ENCODE data around the gene RYR1.
"Not testable (repeated sequence)": the region's sequence is repeated elsewhere in the genome, so short reads cannot be mapped to it uniquely, and the experiment has no call there.

RYR1 gene

GRCh38 chr19:38511074-38511708 is 77.7 kb downstream of the RYR1 start:
- Histone ChIP-seq H3K27me3 (replicated peaks; ENCODE audit: insufficient read depth, low read length) (peaks cover 58% of the 10 kb centered on the region), H3K27ac (ENCODE audit: low read length) (no peak overlapping the region), H3F3A (ENCODE audit: insufficient read depth, low read length) (no peaks in the 10 kb centered on the region), H3K36me3 (replicated peaks; ENCODE audit: insufficient read depth, low read length) (no peaks in the 10 kb centered on the region), H3K9me3 (replicated peaks; ENCODE audit: insufficient read depth, low read length) (no peaks in the 10 kb centered on the region), H3K4me1 (ENCODE audit: low read length) (no peaks in the 10 kb centered on the region), H2AFZ (ENCODE audit: low read length) (no peak overlapping the region), H3K9ac (ENCODE audit: low read length) (no peak overlapping the region), H3K79me2 (ENCODE audit: low read length) (no peaks in the 10 kb centered on the region), H4K20me1 (ENCODE audit: insufficient read depth, low read length) (no peaks in the 10 kb centered on the region), H3K9me2 (replicated peaks; ENCODE audit: insufficient read depth, low read length) (no peaks in the 10 kb centered on the region), H3K4me3 (ENCODE audit: low read length) (no peak overlapping the region), H3K4me2 (ENCODE audit: low read depth, low read length) (no peak overlapping the region)
- TF ChIP-seq CTCF (IDR thresholded peaks at IDR 0.05; ENCODE audit: low read length): no peak
- no peak for TF ChIP-seq EZH2 (optimal IDR thresholded peaks at IDR 0.05; ENCODE audit: low read depth, low read length)
- no peak for TF ChIP-seq EZH2phosphoT487 (IDR thresholded peaks at IDR 0.05; ENCODE audit: low read length)
- DNase-seq: no peak

- Histone ChIP-seq H3K36me3 (replicated peaks; ENCODE audit: insufficient read depth, low read length) (no peaks in the 10 kb centered on the region), H3K4me2 (ENCODE audit: low read depth, low read length) (no peak overlapping the region), H4K20me1 (ENCODE audit: insufficient read depth, low read length) (no peaks in the 10 kb centered on the region), H2AFZ (ENCODE audit: low read length) (no peak overlapping the region), H3K9me2 (replicated peaks; ENCODE audit: insufficient read depth, low read length) (no peaks in the 10 kb centered on the region), H3K4me1 (ENCODE audit: low read length) (no peaks in the 10 kb centered on the region), H3K9me3 (replicated peaks; ENCODE audit: insufficient read depth, low read length) (no peaks in the 10 kb centered on the region), H3K79me2 (ENCODE audit: low read length) (no peaks in the 10 kb centered on the region), H3K27ac (ENCODE audit: low read length) (no peak overlapping the region), H3K27me3 (replicated peaks; ENCODE audit: insufficient read depth, low read length) (peaks cover 68% of the 10 kb centered on the region), H3K9ac (ENCODE audit: low read length) (no peak overlapping the region), H3K4me3 (ENCODE audit: low read length) (no peak overlapping the region), H3F3A (ENCODE audit: insufficient read depth, low read length) (no peaks in the 10 kb centered on the region)
- DNase-seq: no peak
- TF ChIP-seq CTCF (IDR thresholded peaks at IDR 0.05; ENCODE audit: low read length) (no peak), EZH2phosphoT487 (IDR thresholded peaks at IDR 0.05; ENCODE audit: low read length) (no peak), EZH2 (optimal IDR thresholded peaks at IDR 0.05; ENCODE audit: low read depth, low read length) (no peak)
Measured at GRCh38 chr19:38512277-38512676, 78.8 kb downstream of the RYR1 start.

- H3K9ac ChIP-seq (ENCODE audit: low read length); H3K36me3 ChIP-seq (replicated peaks; ENCODE audit: insufficient read depth, low read length); H3F3A ChIP-seq (ENCODE audit: insufficient read depth, low read length); H3K9me2 ChIP-seq (replicated peaks; ENCODE audit: insufficient read depth, low read length); H3K9me3 ChIP-seq (replicated peaks; ENCODE audit: insufficient read depth, low read length); H3K27ac ChIP-seq (ENCODE audit: low read length); H3K79me2 ChIP-seq (ENCODE audit: low read length); H3K4me2 ChIP-seq (ENCODE audit: low read depth, low read length); H3K4me3 ChIP-seq (ENCODE audit: low read length); H2AFZ ChIP-seq (ENCODE audit: low read length); DNase-seq; H4K20me1 ChIP-seq (ENCODE audit: insufficient read depth, low read length); H3K4me1 ChIP-seq (ENCODE audit: low read length): not testable (repeated sequence)
- H3K27me3 ChIP-seq (replicated peaks; ENCODE audit: insufficient read depth, low read length): peaks cover 67% of the 10 kb centered on the region
Measured at GRCh38 chr19:38513156-38513555, 79.7 kb downstream of the RYR1 start.

DNA sequence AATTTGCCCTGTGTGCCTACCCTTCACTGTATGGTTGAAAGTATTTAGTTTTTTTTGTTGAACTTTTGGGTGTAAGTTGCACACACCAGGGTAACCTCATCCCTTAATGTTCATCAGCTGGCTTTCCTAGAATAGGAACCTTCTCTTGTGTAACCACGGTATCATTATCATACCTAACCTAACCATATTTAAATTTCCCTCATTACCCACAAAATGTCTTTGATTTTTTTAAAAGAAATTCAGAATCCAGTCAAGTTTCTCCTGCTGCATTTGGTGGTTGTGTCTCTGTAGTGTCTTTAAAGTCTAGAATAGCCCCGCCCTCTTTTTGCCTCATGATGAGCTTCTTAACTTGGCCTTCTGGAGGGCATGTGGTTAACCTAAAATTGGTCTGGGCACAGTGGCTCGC is 80.3 kb downstream of the RYR1 start:
- H3K4me1 ChIP-seq (ENCODE audit: low read length): no peaks in the 10 kb centered on the region
- H4K20me1 ChIP-seq (ENCODE audit: insufficient read depth, low read length): no peaks in the 10 kb centered on the region
- no peaks in the 10 kb centered on the region for H3K36me3 ChIP-seq (replicated peaks; ENCODE audit: insufficient read depth, low read length)
- no peak overlapping the region for H3K27ac ChIP-seq (ENCODE audit: low read length)
- H2AFZ ChIP-seq (ENCODE audit: low read length): no peak overlapping the region
- DNase-seq: no peak
- no peaks in the 10 kb centered on the region for H3K9me2 ChIP-seq (replicated peaks; ENCODE audit: insufficient read depth, low read length)
- H3K79me2 ChIP-seq (ENCODE audit: low read length): no peaks in the 10 kb centered on the region
- H3K9ac ChIP-seq (ENCODE audit: low read length): no peak overlapping the region
- H3K4me2 ChIP-seq (ENCODE audit: low read depth, low read length): no peak overlapping the region
- TF ChIP-seq EZH2phosphoT487 (IDR thresholded peaks at IDR 0.05; ENCODE audit: low read length) (no peak), EZH2 (optimal IDR thresholded peaks at IDR 0.05; ENCODE audit: low read depth, low read length) (no peak), CTCF (IDR thresholded peaks at IDR 0.05; ENCODE audit: low read length) (no peak)
- peaks cover 62% of the 10 kb centered on the region for H3K27me3 ChIP-seq (replicated peaks; ENCODE audit: insufficient read depth, low read length)
- no peaks in the 10 kb centered on the region for H3F3A ChIP-seq (ENCODE audit: insufficient read depth, low read length)
- H3K9me3 ChIP-seq (replicated peaks; ENCODE audit: insufficient read depth, low read length): no peaks in the 10 kb centered on the region
- H3K4me3 ChIP-seq (ENCODE audit: low read length): no peak overlapping the region

All from MM.1S (cell line).